Esophagus (tissue), 2 donors: Measurements from ENCODE around the gene BCKDHB. TPM values are rescaled to one million over a fixed set of nuclear protein-coding genes. Genes with fewer than 3 reads are reported as not detected.
"Not testable (repeated sequence)": the region's sequence is repeated elsewhere in the genome, so short reads cannot be mapped to it uniquely, and the experiment has no call there.

Experiments
- H3K27ac ChIP-seq, 2 donors: one replicate each; pipeline ENCODE4 v1.5.1; 2013; ENCODE audit warnings: low read depth in 2 of 2, mild to moderate bottlenecking in 2 of 2, inconsistent platforms in 1 of 2, low read length in 1 of 2, moderate library complexity in 1 of 2
- H3K27me3 ChIP-seq, 2 donors: one replicate each; pipeline ENCODE4 v1.6.1; 2013; ENCODE audit warnings: low read length in 2 of 2, control low read depth in 1 of 2, mild to moderate bottlenecking in 1 of 2; ENCODE audit not compliant: insufficient read depth in 2 of 2, control insufficient read depth in 1 of 2
- H3K36me3 ChIP-seq, 2 donors: one replicate each; pipeline ENCODE4 v1.6.1; 2013; ENCODE audit warnings: low read length in 1 of 2; ENCODE audit not compliant: control insufficient read depth in 2 of 2, insufficient read depth in 2 of 2
- H3K4me1 ChIP-seq, 2 donors: one replicate each; pipeline ENCODE4 v1.6.1; 2013; ENCODE audit warnings: low read length in 1 of 2; ENCODE audit not compliant: control insufficient read depth in 2 of 2, insufficient read depth in 2 of 2
- H3K4me3 ChIP-seq, 2 donors: one replicate each; pipeline ENCODE4 v1.5.1; 2013; ENCODE audit warnings: low read length in 2 of 2, mild to moderate bottlenecking in 2 of 2, low read depth in 1 of 2, moderate library complexity in 1 of 2
- H3K9me3 ChIP-seq, 2 donors: one replicate each; pipeline ENCODE4 v1.6.1; 2013; ENCODE audit warnings: mild to moderate bottlenecking in 2 of 2, low read depth in 1 of 2, low read length in 1 of 2, moderate library complexity in 1 of 2; ENCODE audit not compliant: control insufficient read depth in 2 of 2, insufficient read depth in 1 of 2
- WGBS, 2 donors: extraction: QIAGEN DNeasy Blood & Tissue Kit; methylation state at CpG; one replicate each; pipeline ENCODE4 v1.1.7; 2013; 5-methylcytosine and 5-hydroxymethylcytosine counted together
- polyA plus RNA-seq, 2 donors: library from polyadenylated mRNA; stranded (reverse); fragments of 200-250 nt; gene quantifications; one replicate each; pipeline ENCODE4 v1.2.3, GENCODE V29; 2013
- donor health status: healthy with polysubstance abuse.
- donor health status: Bipolar disorder and iron deficiency.

BCKDHB gene
- polyA plus RNA-seq, 2 donors: 3.4 to 6.9 TPM

DNA sequence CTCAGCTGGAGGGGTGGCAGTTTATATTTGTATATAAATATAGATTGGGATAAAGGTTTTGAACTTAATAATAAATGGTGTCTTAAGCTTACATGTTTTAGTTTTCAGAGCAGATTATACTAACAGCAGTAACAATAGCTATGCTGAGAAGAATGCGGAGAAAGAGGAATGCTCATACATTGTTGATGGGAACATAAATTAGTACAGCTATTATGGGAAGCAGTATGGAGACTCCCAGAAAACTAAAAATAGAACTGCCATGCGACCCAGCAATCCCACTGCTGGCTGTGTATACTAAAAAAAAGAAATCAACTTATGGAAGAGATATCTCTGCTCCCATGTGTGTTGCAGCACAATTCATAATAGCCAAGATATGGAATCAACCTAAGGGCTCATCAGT is 127.9 kb downstream of the BCKDHB start:
- H3K4me3 ChIP-seq: no peak overlapping the region
- no peaks in the 10 kb centered on the region for H3K27me3 ChIP-seq
- H3K4me1 ChIP-seq: no peaks in the 10 kb centered on the region
- WGBS, 2 donors: 75 to 84% methylated on average over 2 of the region's 2 CpGs
- no peak overlapping the region for H3K27ac ChIP-seq
- no peaks in the 10 kb centered on the region for H3K36me3 ChIP-seq
- no peaks in the 10 kb centered on the region for H3K9me3 ChIP-seq

- Histone ChIP-seq H3K9me3 (no peaks in the 10 kb centered on the region), H3K4me3 (no peak overlapping the region), H3K4me1 (no peaks in the 10 kb centered on the region), H3K36me3 (no peaks in the 10 kb centered on the region), H3K27ac (no peak overlapping the region), H3K27me3 (no peaks in the 10 kb centered on the region)
- 49 to 96% methylated on average over 1 of the region's 1 CpG for WGBS, 2 donors
Observed at GRCh38 chr6:80234908-80235307, 128.4 kb downstream of the BCKDHB start.

GRCh38 chr6:80235647-80236046 is 129.2 kb downstream of the BCKDHB start:
- WGBS, 2 donors: 82 to 83% methylated on average over 1 of the region's 1 CpG
- Histone ChIP-seq H3K9me3 (no peaks in the 10 kb centered on the region), H3K27me3 (no peaks in the 10 kb centered on the region), H3K4me3 (no peak overlapping the region), H3K36me3 (no peaks in the 10 kb centered on the region), H3K4me1 (no peaks in the 10 kb centered on the region), H3K27ac (no peak overlapping the region)

DNA sequence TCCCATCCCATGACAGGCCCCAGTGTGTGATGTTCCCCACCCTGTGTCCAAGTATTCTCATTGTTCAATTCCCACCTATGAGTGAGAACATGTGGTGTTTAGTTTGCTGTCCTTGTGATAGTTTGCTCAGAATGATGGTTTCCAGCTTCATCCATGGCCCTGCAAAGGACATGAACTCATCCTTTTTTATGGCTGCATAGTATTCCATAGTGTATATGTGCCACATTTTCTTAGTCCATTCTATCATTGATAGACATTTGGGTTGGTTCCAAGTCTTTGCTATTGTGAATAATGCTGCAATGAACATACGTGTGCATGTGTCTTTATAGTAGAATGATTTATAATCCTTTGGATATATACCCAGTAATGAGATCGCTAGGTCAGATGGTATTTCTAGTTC is 132.3 kb downstream of the BCKDHB start:
- H3K9me3 ChIP-seq, H3K4me3 ChIP-seq, H3K27me3 ChIP-seq, H3K27ac ChIP-seq, H3K4me1 ChIP-seq, H3K36me3 ChIP-seq: not testable (repeated sequence)
- WGBS, 2 donors: 86 to 94% methylated on average over 2 of the region's 2 CpGs

GRCh38 chr6:80245043-80245442 is 138.6 kb downstream of the BCKDHB start:
- no peaks in the 10 kb centered on the region for H3K9me3 ChIP-seq
- H3K4me1 ChIP-seq: no peaks in the 10 kb centered on the region
- no peak overlapping the region for H3K4me3 ChIP-seq
- no peaks in the 10 kb centered on the region for H3K36me3 ChIP-seq
- H3K27me3 ChIP-seq: no peaks in the 10 kb centered on the region
- H3K27ac ChIP-seq: no peak overlapping the region
- WGBS, 2 donors: 66 to 68% methylated on average over 2 of the region's 2 CpGs

DNA sequence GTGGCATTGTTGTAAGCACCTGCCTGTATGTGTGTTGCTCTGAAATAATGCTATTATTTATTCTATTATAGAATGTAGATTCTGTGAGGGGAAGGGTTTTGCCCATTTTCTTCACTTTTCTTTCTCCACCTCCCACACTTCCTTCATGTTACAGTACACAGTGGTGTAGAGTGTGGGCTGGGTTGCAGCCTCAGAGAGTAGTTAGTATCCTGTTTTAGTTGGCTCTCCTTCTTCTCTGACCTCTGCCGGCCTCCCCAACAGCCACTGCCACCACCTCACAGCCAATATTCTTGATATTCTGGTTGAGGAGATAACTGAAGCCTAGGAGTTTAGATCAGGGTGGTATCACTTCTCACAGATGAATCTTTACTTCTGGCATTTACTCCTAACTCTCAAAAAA is 143.4 kb downstream of the BCKDHB start:
- no peaks in the 10 kb centered on the region for H3K4me1 ChIP-seq
- WGBS, 2 donors: 65 to 76% methylated on average over 1 of the region's 1 CpG
- no peak overlapping the region for H3K27ac ChIP-seq
- H3K9me3 ChIP-seq: no peaks in the 10 kb centered on the region
- no peak overlapping the region for H3K4me3 ChIP-seq
- no peaks in the 10 kb centered on the region for H3K27me3 ChIP-seq
- H3K36me3 ChIP-seq: no peaks in the 10 kb centered on the region

DNA sequence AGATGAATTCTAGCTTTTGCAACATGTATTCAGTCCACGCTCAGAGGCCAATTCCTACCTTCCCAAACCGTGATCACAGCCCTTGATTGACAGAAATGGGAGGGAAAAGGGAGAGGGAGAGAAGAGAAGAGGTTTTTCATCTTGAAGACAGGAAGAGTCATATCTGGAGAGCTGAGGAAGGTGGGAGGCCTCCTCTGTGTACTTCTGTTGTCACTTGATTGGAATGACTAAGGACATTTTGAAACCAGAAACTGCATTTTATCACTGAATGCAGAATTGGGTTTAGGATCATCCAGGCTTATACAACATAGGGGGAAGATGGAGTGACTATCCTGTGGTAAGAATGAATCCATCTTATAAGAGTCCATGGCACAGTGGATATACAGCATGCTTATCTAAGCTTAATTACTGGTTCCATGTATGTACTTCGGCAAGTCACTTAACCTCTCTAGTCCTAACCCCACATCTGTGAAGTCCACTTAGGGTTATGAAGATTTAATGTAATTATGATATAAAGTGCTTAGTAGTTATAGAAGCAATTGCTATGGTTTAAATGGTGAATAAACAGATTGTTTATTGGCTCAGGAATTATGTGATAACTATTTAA is 144.0 kb downstream of the BCKDHB start:
- Histone ChIP-seq H3K4me3 (no peak overlapping the region), H3K9me3 (no peaks in the 10 kb centered on the region), H3K4me1 (no peaks in the 10 kb centered on the region), H3K27me3 (no peaks in the 10 kb centered on the region), H3K27ac (no peak overlapping the region), H3K36me3 (no peaks in the 10 kb centered on the region)
- WGBS, 2 donors: 93 to 97% methylated on average over 3 of the region's 3 CpGs

- Histone ChIP-seq H3K36me3 (no peaks in the 10 kb centered on the region), H3K27me3 (no peaks in the 10 kb centered on the region), H3K9me3 (no peaks in the 10 kb centered on the region), H3K4me3 (no peak overlapping the region), H3K4me1 (no peaks in the 10 kb centered on the region), H3K27ac (no peak overlapping the region)
- 90 to 100% methylated on average over 1 of the region's 1 CpG for WGBS, 2 donors
Observed at GRCh38 chr6:80251321-80251720, 144.8 kb downstream of the BCKDHB start.

GRCh38 chr6:80254716-80255115 is 148.2 kb downstream of the BCKDHB start:
- Histone ChIP-seq H3K9me3 (no peaks in the 10 kb centered on the region), H3K27ac (no peak overlapping the region), H3K4me3 (no peak overlapping the region), H3K4me1 (no peaks in the 10 kb centered on the region), H3K27me3 (no peaks in the 10 kb centered on the region), H3K36me3 (no peaks in the 10 kb centered on the region)

DNA sequence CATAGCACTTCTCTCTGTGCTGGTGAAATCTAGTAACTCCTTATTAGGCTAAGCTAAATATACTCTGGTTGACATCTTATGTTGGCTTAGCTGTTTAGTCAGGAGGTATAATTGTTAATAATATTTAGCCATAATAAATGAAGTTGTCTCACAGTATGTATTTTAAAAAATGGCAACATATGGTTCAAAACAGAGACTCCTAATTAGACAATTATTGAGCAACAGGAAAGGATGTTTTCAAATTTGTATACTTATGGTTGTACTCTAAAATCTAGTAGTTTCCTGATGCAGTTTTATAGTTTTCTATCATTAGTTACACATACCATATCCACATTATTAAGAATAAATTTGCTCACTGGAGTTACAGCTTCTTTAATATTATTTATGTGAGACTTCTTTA is 150.2 kb downstream of the BCKDHB start:
- Histone ChIP-seq H3K27ac (no peak overlapping the region), H3K4me3 (no peak overlapping the region), H3K36me3 (no peaks in the 10 kb centered on the region), H3K27me3 (no peaks in the 10 kb centered on the region), H3K4me1 (no peaks in the 10 kb centered on the region), H3K9me3 (no peaks in the 10 kb centered on the region)
